Lung (tissue), 12 donors: ENCODE measurements around the gene MTFR1L. TPM values are rescaled to one million over a fixed set of nuclear protein-coding genes. Genes with fewer than 3 reads are reported as not detected.

Source experiments
- ATAC-seq: fragments of 200-7000 bp; cut with Tn5 transposase; one replicate; pipeline ENCODE4 v1.9.1; 2020; ENCODE audit warnings: moderate number of reproducible peaks; ENCODE audit not compliant: insufficient read depth, low FRiP score
- DNase-seq, 3 donors: peaks; one replicate each; pipeline ENCODE4 v3.0.0-alpha.2; 2013 to 2017
- H3K27ac ChIP-seq, 2 donors: one replicate each; pipeline ENCODE4 v1.5.1; 2013; ENCODE audit warnings: mild to moderate bottlenecking in 2 of 2, moderate library complexity in 2 of 2, control low read depth in 1 of 2, inconsistent platforms in 1 of 2, low read depth in 1 of 2, low read length in 1 of 2
- H3K27me3 ChIP-seq, 3 donors: one replicate each; pipeline ENCODE4 v1.5.1; 2013; ENCODE audit warnings: low read length in 2 of 3; ENCODE audit not compliant: control insufficient read depth in 3 of 3, insufficient read depth in 3 of 3
- H3K36me3 ChIP-seq, 4 donors: one replicate each; pipeline ENCODE4 v1.5.1; 2013; ENCODE audit warnings: low read length in 4 of 4, mild to moderate bottlenecking in 1 of 4, moderate library complexity in 1 of 4; ENCODE audit not compliant: control insufficient read depth in 4 of 4, insufficient read depth in 4 of 4
- H3K4me1 ChIP-seq, 5 donors: one replicate each; pipeline ENCODE4 v1.5.1; 2013; ENCODE audit warnings: low read length in 5 of 5, mild to moderate bottlenecking in 2 of 5, moderate library complexity in 1 of 5; ENCODE audit not compliant: control insufficient read depth in 5 of 5, insufficient read depth in 5 of 5
- H3K4me3 ChIP-seq: one replicate; pipeline ENCODE4 v1.5.1; 2013; ENCODE audit warnings: mild to moderate bottlenecking, control low read depth, moderate library complexity
- H3K9ac ChIP-seq, 2 donors: one replicate each; pipeline ENCODE4 v1.5.1; 2013; ENCODE audit warnings: low read length in 2 of 2, control low read depth in 1 of 2; ENCODE audit not compliant: insufficient read depth in 1 of 2
- H3K9me3 ChIP-seq, 4 donors: one replicate each; pipeline ENCODE4 v1.5.1; 2013; ENCODE audit warnings: low read length in 3 of 4, mild to moderate bottlenecking in 1 of 4, moderate library complexity in 1 of 4; ENCODE audit not compliant: control insufficient read depth in 4 of 4, insufficient read depth in 3 of 4
- WGBS, 2 donors: extraction: QIAGEN DNeasy Blood & Tissue Kit; methylation state at CpG; one replicate each; pipeline ENCODE4 v1.1.7; 2013; 5-methylcytosine and 5-hydroxymethylcytosine counted together
- polyA plus RNA-seq, 2 donors: library from polyadenylated mRNA; stranded (reverse); fragments of 200-250 nt; gene quantifications; one replicate each; pipeline ENCODE4 v1.2.1, GENCODE V29; 2013
- total RNA-seq, 2 donors: library from RNA; depleted of rRNA in 1 of 2; stranded (reverse); fragments of >200 nt in 1 of 2; gene quantifications; one replicate each; pipeline ENCODE4 v1.2.1, GENCODE V29; 2014 to 2021
- TF ChIP-seq, protein P1 (sequence below): IDR thresholded peaks from 2 replicates; pipeline ENCODE4 v1.5.1; 2012; ENCODE audit warnings: mild to moderate bottlenecking; ENCODE audit errors: control extremely low read depth, extremely low read depth
- donor health status: control.
- donor health status: control.
- donor health status: Bipolar disorder and iron deficiency.
- donor health status: healthy.
- donor health status: DM: yes; HTN: yes; CAD: no.

MTFR1L gene
- total and polyA plus RNA-seq, 4 donors: 35.4 to 43.6 (median 38.4) TPM

DNA sequence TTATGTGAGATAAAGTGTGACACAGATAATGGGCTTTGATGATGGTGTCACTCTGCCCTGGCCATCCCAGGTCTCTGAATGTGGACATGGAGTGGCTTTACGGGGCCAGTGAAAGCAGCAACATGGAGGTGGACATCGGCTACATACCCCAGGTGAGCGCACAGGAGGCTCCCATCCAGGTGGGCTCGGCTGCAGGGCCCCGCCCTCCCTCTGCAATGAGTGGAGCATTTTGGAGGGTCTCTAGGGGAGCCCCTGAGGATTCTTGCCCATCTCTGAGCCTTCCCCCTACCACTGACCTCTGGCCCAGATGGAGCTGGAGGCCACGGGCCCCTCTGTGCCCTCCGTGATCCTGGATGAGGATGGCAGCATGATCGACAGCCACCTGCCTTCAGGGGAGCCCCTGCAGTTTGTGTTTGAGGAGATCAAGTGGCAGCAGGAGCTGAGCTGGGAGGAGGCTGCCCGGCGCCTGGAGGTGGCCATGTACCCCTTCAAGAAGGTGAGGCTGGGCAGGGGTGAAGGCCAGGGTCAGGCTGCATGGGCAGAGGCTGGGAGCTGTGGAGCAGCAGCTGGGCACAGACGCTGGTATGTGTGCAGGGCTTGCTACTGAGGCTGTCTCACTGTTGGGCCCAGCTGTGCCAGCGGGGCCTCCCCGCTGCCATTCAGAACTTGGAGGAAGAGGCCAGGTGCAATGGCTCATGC is 8.2 kb upstream of the MTFR1L start:
- H3K9me3 ChIP-seq: no peaks in the 10 kb centered on the region
- no peak overlapping the region for H3K4me3 ChIP-seq
- 94 to 96% methylated on average over 13 of the region's 13 CpGs for WGBS, 2 donors
- H3K36me3 ChIP-seq: peaks cover 0 to 55% (median 12%) of the 10 kb centered on the region in 4 donors
- no peaks in the 10 kb centered on the region for H3K27me3 ChIP-seq
- ATAC-seq (no peak), DNase-seq (no peak)
- no peak overlapping the region for H3K9ac ChIP-seq
- no peak overlapping the region for H3K27ac ChIP-seq
- H3K4me1 ChIP-seq: peaks cover 0 to under 1% (median 0%) of the 10 kb centered on the region in 5 donors
- TF ChIP-seq, protein P1, sequence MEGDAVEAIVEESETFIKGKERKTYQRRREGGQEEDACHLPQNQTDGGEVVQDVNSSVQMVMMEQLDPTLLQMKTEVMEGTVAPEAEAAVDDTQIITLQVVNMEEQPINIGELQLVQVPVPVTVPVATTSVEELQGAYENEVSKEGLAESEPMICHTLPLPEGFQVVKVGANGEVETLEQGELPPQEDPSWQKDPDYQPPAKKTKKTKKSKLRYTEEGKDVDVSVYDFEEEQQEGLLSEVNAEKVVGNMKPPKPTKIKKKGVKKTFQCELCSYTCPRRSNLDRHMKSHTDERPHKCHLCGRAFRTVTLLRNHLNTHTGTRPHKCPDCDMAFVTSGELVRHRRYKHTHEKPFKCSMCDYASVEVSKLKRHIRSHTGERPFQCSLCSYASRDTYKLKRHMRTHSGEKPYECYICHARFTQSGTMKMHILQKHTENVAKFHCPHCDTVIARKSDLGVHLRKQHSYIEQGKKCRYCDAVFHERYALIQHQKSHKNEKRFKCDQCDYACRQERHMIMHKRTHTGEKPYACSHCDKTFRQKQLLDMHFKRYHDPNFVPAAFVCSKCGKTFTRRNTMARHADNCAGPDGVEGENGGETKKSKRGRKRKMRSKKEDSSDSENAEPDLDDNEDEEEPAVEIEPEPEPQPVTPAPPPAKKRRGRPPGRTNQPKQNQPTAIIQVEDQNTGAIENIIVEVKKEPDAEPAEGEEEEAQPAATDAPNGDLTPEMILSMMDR: no peak

DNA sequence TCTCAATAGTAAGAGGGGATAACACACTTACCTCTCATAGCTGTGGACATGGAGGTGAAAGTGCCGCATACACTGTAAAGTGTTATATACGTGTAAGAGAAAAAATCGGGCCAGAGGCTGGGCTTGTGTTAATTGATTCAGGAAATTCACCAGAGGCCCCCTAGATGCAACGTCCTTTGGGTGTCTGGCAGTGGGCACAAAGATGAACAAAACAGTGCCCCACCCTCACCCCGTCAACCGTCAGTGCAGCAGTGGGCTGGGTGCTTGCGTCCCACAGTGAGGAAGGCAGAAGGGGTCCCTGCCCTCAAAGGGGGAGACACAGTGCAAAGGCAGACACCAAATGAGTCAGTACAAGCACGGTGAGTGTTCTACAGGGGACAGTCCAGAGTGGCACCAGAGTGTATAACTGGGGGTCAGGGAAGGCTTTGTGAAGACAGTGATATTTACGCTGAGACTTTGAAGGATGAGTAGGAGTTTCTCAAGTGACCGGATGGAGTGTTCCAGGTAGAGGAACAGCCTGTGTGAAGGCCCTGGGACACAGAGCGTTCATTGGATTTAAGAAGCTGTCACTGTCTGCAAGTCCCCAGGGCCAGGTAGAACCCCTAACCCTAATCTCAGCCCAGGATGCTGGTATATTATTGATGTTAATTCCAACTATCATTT is 6.6 kb upstream of the MTFR1L start:
- no peak overlapping the region for H3K4me3 ChIP-seq
- H3K27me3 ChIP-seq: no peaks in the 10 kb centered on the region
- TF ChIP-seq, protein P1: no peak
- no peaks in the 10 kb centered on the region for H3K9me3 ChIP-seq
- ATAC-seq: no peak
- DNase-seq: no peak
- peaks cover 0 to 7% (median under 1%) of the 10 kb centered on the region in 5 donors for H3K4me1 ChIP-seq
- H3K36me3 ChIP-seq: peaks cover 0 to 50% (median 13%) of the 10 kb centered on the region in 4 donors
- no peak overlapping the region for H3K9ac ChIP-seq
- WGBS, 2 donors: 86 to 88% methylated on average over 11 of the region's 11 CpGs
- no peak overlapping the region for H3K27ac ChIP-seq

DNA sequence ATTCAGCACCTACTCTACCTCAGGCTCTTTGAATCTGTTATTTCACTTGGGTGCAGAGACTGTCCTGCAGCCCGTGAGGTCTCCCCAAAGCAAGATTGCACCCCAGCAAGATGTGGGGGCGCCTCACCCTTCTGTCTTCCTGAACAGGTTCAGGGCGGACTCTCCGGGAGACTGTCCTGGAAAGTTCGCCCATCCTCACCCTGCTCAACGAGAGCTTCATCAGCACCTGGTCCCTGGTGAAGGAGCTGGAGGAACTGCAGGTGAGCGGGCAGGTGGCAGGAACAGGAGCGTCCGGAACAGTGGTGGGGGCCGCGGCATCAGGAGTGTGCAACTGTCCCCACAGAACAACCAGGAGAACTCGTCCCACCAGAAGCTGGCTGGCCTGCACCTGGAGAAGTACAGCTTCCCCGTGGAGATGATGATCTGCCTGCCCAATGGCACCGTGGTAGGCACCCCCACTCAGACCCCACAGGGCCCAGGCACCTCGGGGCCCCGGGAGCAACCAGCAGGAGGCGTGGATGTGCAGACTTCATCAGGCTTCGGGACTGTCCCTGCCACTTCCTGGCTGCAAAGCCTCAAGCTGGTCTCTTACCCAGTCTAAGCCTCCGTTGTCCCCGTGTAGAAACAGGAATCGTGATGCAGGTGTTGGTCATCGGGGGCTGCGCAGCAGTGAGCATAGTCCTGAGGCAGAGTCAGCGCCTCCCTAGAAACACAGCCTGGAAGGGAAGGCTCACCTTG is 5.9 kb upstream of the MTFR1L start:
- ATAC-seq (no peak), DNase-seq (no peak)
- TF ChIP-seq, protein P1: no peak
- H3K27ac ChIP-seq: no peak overlapping the region
- peaks cover 0 to 45% (median 13%) of the 10 kb centered on the region in 4 donors for H3K36me3 ChIP-seq
- 89 to 91% methylated on average over 24 of the region's 24 CpGs for WGBS, 2 donors
- H3K4me1 ChIP-seq: peaks cover 0 to 14% (median 7%) of the 10 kb centered on the region in 5 donors
- H3K9me3 ChIP-seq: no peaks in the 10 kb centered on the region
- no peak overlapping the region for H3K4me3 ChIP-seq
- no peaks in the 10 kb centered on the region for H3K27me3 ChIP-seq
- H3K9ac ChIP-seq: no peak overlapping the region
